ENCODE results near the gene FBXL7.

- no peak for TF ChIP-seq POLR2A (IDR thresholded peaks at IDR 0.05)
- no peak for TF ChIP-seq CTCF (IDR thresholded peaks at IDR 0.05)
These were observed 263.8 kb downstream of the FBXL7 start for GRCh38 chr5:15763754-15764153.

Measured in right lobe of liver (tissue), 4 donors.